ENCODE data around the gene COL17A1. TPM values are rescaled to one million over a fixed set of nuclear protein-coding genes. Genes with fewer than 3 reads are reported as not detected.

Gene COL17A1
- total RNA-seq, 1 experiment from 2014 or later, result 514 TPM

DNA sequence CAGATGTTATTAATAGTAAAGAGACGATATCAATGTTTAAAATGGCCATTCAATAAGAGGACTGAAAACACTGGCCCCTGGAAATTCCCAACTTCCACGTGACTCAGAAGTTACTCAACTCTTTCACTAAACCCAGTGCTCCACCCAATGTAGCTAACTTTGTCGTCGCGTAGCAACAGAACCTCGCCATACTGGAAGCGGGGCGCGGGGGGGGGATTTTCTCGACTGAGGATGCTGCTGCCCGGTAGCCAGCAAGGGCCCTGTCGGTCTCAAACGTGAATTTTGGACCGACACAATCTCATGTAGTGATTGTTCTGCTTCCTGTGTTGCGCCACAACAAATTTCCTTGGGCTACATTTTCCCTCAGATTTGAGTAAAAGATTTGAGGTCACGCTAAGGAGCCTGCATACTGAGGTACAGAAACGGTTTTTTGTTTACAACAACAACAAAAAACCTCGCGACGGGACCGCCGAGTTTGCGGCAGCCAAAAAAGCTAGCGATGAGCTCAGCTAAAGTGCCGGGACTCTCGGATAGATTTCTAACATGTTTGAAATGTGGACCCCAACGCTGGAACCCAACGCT lies 35.3 kb upstream of the COL17A1 start:
- DNase-seq (ENCODE audit: unreplicated experiment), result peak; percentile 97
- intact Hi-C loops (cut with micrococcal nuclease), result loop anchor here (1.0 to 5.0 kb wide), 2 partner anchors 36 to 231 kb away; partner anchors contain the start of genes CFAP58 and COL17A1
- ChIA-PET POLR2A (interaction anchor here (0.6 to 14.6 kb wide), 42 partner anchors 9 to 266 kb away, joined by 3 to 1749 read pairs (median 6); partner anchors contain the start of genes CFAP43, COL17A1, GSTO1 and GSTO2), CTCF (interaction anchor here (0.6 to 7.4 kb wide), 21 partner anchors 12 to 249 kb away, joined by 3 to 157 read pairs (median 4); no protein-coding TSS in a partner anchor)
- H3K9me3 Mint-ChIP-seq (ENCODE audit: unreplicated experiment), result no peaks in the 10 kb centered on the region
- TF ChIP-seq, protein P1, sequence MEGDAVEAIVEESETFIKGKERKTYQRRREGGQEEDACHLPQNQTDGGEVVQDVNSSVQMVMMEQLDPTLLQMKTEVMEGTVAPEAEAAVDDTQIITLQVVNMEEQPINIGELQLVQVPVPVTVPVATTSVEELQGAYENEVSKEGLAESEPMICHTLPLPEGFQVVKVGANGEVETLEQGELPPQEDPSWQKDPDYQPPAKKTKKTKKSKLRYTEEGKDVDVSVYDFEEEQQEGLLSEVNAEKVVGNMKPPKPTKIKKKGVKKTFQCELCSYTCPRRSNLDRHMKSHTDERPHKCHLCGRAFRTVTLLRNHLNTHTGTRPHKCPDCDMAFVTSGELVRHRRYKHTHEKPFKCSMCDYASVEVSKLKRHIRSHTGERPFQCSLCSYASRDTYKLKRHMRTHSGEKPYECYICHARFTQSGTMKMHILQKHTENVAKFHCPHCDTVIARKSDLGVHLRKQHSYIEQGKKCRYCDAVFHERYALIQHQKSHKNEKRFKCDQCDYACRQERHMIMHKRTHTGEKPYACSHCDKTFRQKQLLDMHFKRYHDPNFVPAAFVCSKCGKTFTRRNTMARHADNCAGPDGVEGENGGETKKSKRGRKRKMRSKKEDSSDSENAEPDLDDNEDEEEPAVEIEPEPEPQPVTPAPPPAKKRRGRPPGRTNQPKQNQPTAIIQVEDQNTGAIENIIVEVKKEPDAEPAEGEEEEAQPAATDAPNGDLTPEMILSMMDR (IDR thresholded peaks at IDR 0.05; ENCODE audit: unreplicated experiment), result no peak
- H3K36me3 Mint-ChIP-seq (ENCODE audit: insufficient read depth, unreplicated experiment), result peaks cover 11% of the 10 kb centered on the region
- H3K27ac Mint-ChIP-seq (ENCODE audit: low read depth, unreplicated experiment), result peak overlapping the region; percentile 99
- H3K4me3 Mint-ChIP-seq (ENCODE audit: unreplicated experiment), result peak overlapping the region; percentile 79
- BruUV-seq (replicated peaks), result TSS peak; percentile 27
- peaks cover 51% of the 10 kb centered on the region for H3K4me1 Mint-ChIP-seq (ENCODE audit: insufficient read depth, unreplicated experiment)
- H3K27me3 Mint-ChIP-seq (ENCODE audit: insufficient read depth, unreplicated experiment), result no peaks in the 10 kb centered on the region

DNA sequence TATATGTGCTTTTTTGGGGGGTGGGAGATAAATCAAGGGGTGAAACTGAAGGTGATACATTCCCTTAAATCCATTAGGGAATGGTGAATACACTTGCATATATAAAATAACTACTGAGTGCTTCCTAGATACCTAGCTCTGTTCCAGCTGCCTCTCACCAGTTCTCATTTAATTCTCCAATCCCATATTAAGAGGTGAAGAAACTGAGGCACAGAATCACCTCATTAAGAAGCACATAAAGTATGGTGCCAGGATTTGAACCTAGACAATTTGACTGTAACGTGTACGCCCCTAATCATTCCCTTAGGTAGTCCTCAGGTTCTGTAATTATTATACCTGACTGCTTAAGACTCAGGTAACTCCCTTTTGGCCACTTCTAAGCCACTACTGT lies 34.8 kb upstream of the COL17A1 start:
- Mint-ChIP-seq H3K27me3 (ENCODE audit: insufficient read depth, unreplicated experiment) (no peaks in the 10 kb centered on the region), H3K27ac (ENCODE audit: low read depth, unreplicated experiment) (peak overlapping the region; percentile 99), H3K4me3 (ENCODE audit: unreplicated experiment) (peak overlapping the region; percentile 79), H3K36me3 (ENCODE audit: insufficient read depth, unreplicated experiment) (peaks cover 6% of the 10 kb centered on the region), H3K4me1 (ENCODE audit: insufficient read depth, unreplicated experiment) (peaks cover 51% of the 10 kb centered on the region), H3K9me3 (ENCODE audit: unreplicated experiment) (no peaks in the 10 kb centered on the region)
- intact Hi-C loops (cut with micrococcal nuclease), result loop anchor here (5.0 kb wide), 1 partner anchor 232 kb away; the partner anchor contains the start of gene CFAP58
- CTCF ChIA-PET, result interaction anchor here (0.6 to 7.4 kb wide), 15 partner anchors 13 to 232 kb away, joined by 3 to 157 read pairs (median 6); no protein-coding TSS in a partner anchor
- TSS peak; percentile 73 for BruUV-seq (replicated peaks)
- POLR2A ChIA-PET, result interaction anchor here (0.6 to 14.6 kb wide), 29 partner anchors 8 to 362 kb away, joined by 3 to 1749 read pairs (median 7); partner anchors contain the start of genes CFAP43, COL17A1, GSTO1 and SLK
- TF ChIP-seq, protein P1 (IDR thresholded peaks at IDR 0.05; ENCODE audit: unreplicated experiment), result no peak
- no peak for DNase-seq (ENCODE audit: unreplicated experiment)

DNA sequence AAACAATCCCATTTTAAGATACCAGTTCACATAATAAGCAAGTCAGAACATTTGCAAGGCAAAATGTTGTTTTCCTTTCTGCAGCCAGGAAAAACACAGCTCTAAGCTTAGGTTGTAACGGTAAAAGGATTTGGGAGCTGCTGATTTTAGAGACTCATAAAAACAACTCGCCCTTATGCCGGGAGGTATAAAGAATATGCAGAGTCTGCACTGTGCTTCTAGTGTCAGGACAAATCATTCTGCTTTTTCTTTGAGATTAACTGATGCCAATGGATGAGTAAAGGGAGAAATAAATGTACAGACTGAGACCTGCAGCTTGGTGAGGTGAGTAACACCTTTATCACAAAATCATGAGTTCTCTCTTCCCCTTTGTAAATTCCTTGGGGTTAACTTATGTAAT lies 34.3 kb upstream of the COL17A1 start:
- BruUV-seq (replicated peaks), result no TSS peak
- H3K36me3 Mint-ChIP-seq (ENCODE audit: insufficient read depth, unreplicated experiment), result peaks cover 6% of the 10 kb centered on the region
- TF ChIP-seq, protein P1 (IDR thresholded peaks at IDR 0.05; ENCODE audit: unreplicated experiment), result no peak
- peak overlapping the region; percentile 79 for H3K4me3 Mint-ChIP-seq (ENCODE audit: unreplicated experiment)
- intact Hi-C loops (cut with micrococcal nuclease), result loop anchor here (5.0 kb wide), 1 partner anchor 232 kb away; the partner anchor contains the start of gene CFAP58
- peak; percentile 44 for DNase-seq (ENCODE audit: unreplicated experiment)
- peak overlapping the region; percentile 99 for H3K27ac Mint-ChIP-seq (ENCODE audit: low read depth, unreplicated experiment)
- H3K9me3 Mint-ChIP-seq (ENCODE audit: unreplicated experiment), result no peaks in the 10 kb centered on the region
- ChIA-PET POLR2A (interaction anchor here (0.6 to 14.6 kb wide), 24 partner anchors 11 to 361 kb away, joined by 3 to 1749 read pairs (median 14); partner anchors contain the start of genes COL17A1, GSTO1 and SLK), CTCF (interaction anchor here (1.1 to 7.4 kb wide), 6 partner anchors 16 to 150 kb away, joined by 4 to 157 read pairs (median 19); no protein-coding TSS in a partner anchor)
- H3K4me1 Mint-ChIP-seq (ENCODE audit: insufficient read depth, unreplicated experiment), result peaks cover 51% of the 10 kb centered on the region
- H3K27me3 Mint-ChIP-seq (ENCODE audit: insufficient read depth, unreplicated experiment), result no peaks in the 10 kb centered on the region

DNA sequence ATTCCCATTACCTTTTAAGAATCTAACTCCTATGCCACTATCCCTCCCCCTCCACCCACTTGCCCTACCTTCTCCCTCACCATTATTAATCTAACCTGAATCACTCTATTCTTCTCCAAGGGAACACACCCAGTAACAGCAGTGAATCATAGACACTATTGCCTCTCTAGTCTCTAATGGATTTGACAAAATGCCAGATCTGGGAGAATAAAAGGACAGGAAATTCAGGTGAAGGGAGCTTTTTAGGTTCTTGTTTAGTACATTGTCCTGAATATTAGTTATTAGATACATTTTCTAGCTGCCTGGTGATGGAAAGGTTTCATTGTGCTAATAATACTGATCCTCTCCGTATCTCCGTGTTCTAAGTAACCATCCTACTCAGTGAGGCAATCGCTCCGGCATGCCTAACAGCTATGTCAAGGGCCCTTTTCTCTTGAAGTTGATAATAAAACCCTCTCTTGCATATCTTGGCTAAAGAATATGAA lies 32.2 kb upstream of the COL17A1 start:
- DNase-seq (ENCODE audit: unreplicated experiment), result peak; percentile 93
- Mint-ChIP-seq H3K4me3 (ENCODE audit: unreplicated experiment) (peak overlapping the region; percentile 49), H3K27ac (ENCODE audit: low read depth, unreplicated experiment) (peak overlapping the region; percentile 99), H3K4me1 (ENCODE audit: insufficient read depth, unreplicated experiment) (peaks cover 43% of the 10 kb centered on the region), H3K9me3 (ENCODE audit: unreplicated experiment) (no peaks in the 10 kb centered on the region), H3K27me3 (ENCODE audit: insufficient read depth, unreplicated experiment) (no peaks in the 10 kb centered on the region), H3K36me3 (ENCODE audit: insufficient read depth, unreplicated experiment) (no peaks in the 10 kb centered on the region)
- ChIA-PET CTCF (interaction anchor here (7.4 kb wide), 1 partner anchor 36 kb away, joined by 157 read pairs; no protein-coding TSS in a partner anchor), POLR2A (interaction anchor here (0.7 to 14.6 kb wide), 16 partner anchors 9 to 237 kb away, joined by 3 to 1749 read pairs (median 4); partner anchors contain the start of genes COL17A1 and GSTO1)
- BruUV-seq (replicated peaks), result no TSS peak
- intact Hi-C loops (cut with micrococcal nuclease), result no loop called here
- TF ChIP-seq, protein P1 (IDR thresholded peaks at IDR 0.05; ENCODE audit: unreplicated experiment), result no peak
